NB4 (cell line): ENCODE data around the gene RNF169.

Experiments used
- CTCF ChIP-seq: IDR thresholded peaks from one replicate; pipeline ENCODE4 v1.5.1; 2012; ENCODE audit warnings: low read depth, low read length
- MAX ChIP-seq: IDR thresholded peaks from 2 replicates; pipeline ENCODE4 v1.6.1; 2011; ENCODE audit warnings: low read depth, low read length

GRCh38 chr11:74809801-74810200 is 61.2 kb downstream of the RNF169 start:
- TF ChIP-seq CTCF: no peak
- no peak for TF ChIP-seq MAX
